H9 (cell line): Measurements from ENCODE around the gene KRT86. TPM values are rescaled to one million over a fixed set of nuclear protein-coding genes. Genes with fewer than 3 reads are reported as not detected.

Experiments used
- DNase-seq: peaks from one replicate; pipeline ENCODE4 v3.0.0-alpha.2; 2017
- H2AFZ ChIP-seq: one replicate; pipeline ENCODE4 v1.6.1; 2013; ENCODE audit warnings: mild to moderate bottlenecking, low read length, control low read depth, moderate library complexity
- H2AK5ac ChIP-seq: 2 replicates; pipeline ENCODE4 v1.6.1; 2013; ENCODE audit warnings: low read length, control low read depth, mixed read lengths; ENCODE audit not compliant: insufficient read length
- H2BK120ac ChIP-seq: one replicate; pipeline ENCODE4 v1.6.1; 2013; ENCODE audit warnings: low read depth, mild to moderate bottlenecking, low read length, control low read depth, inconsistent platforms; ENCODE audit not compliant: poor library complexity, severe bottlenecking
- H2BK12ac ChIP-seq: 2 replicates; pipeline ENCODE4 v1.6.1; 2013; ENCODE audit warnings: low read length, control low read depth, mixed read lengths, low read depth; ENCODE audit not compliant: insufficient read length
- H2BK15ac ChIP-seq: 2 replicates; pipeline ENCODE4 v1.6.1; 2013; ENCODE audit warnings: low read depth, low read length, control low read depth
- H2BK20ac ChIP-seq: one replicate; pipeline ENCODE4 v1.6.1; 2013; ENCODE audit warnings: low read depth, mild to moderate bottlenecking, low read length, control low read depth, inconsistent platforms; ENCODE audit not compliant: poor library complexity, severe bottlenecking
- H2BK5ac ChIP-seq: 2 replicates; pipeline ENCODE4 v1.6.1; 2013; ENCODE audit warnings: low read length, control low read depth, mixed read lengths; ENCODE audit not compliant: insufficient read length
- H3K14ac ChIP-seq: 2 replicates; pipeline ENCODE4 v1.6.1; 2013; ENCODE audit warnings: low read length, control low read depth; ENCODE audit not compliant: insufficient read depth
- H3K18ac ChIP-seq: 2 replicates; pipeline ENCODE4 v1.6.1; 2013; ENCODE audit warnings: low read depth, mild to moderate bottlenecking, mixed read lengths, low read length, control low read depth; ENCODE audit not compliant: insufficient read length
- H3K23ac ChIP-seq: 2 replicates; pipeline ENCODE4 v1.6.1; 2013; ENCODE audit warnings: low read length, control low read depth, mixed read lengths, low read depth; ENCODE audit not compliant: insufficient read length
- H3K23me2 ChIP-seq: 2 replicates; pipeline ENCODE4 v1.6.1; 2013; ENCODE audit warnings: low read depth, mild to moderate bottlenecking, mixed read lengths, low read length, control low read depth; ENCODE audit not compliant: insufficient read length, poor library complexity, severe bottlenecking
- H3K27ac ChIP-seq: 2 replicates; pipeline ENCODE4 v1.5.1; 2013; ENCODE audit warnings: low read length, control low read depth, mixed read lengths, low read depth; ENCODE audit not compliant: insufficient read length
- H3K27me3 ChIP-seq: 2 replicates; pipeline ENCODE4 v1.6.1; 2013; ENCODE audit warnings: low read length, control low read depth, inconsistent platforms; ENCODE audit not compliant: insufficient read depth
- H3K4ac ChIP-seq: 2 replicates; pipeline ENCODE4 v1.6.1; 2013; ENCODE audit warnings: low read depth, mild to moderate bottlenecking, control low read depth, inconsistent platforms, low read length, moderate library complexity
- H3K4me1 ChIP-seq: 2 replicates; pipeline ENCODE4 v1.6.1; 2013; ENCODE audit warnings: low read length, control low read depth, inconsistent platforms; ENCODE audit not compliant: insufficient read depth
- H3K4me2 ChIP-seq: 2 replicates; pipeline ENCODE4 v1.6.1; 2013; ENCODE audit warnings: low read length, control low read depth, mixed read lengths; ENCODE audit not compliant: insufficient read length, insufficient read depth
- H3K56ac ChIP-seq: 2 replicates; pipeline ENCODE4 v1.6.1; 2013; ENCODE audit warnings: low read depth, mild to moderate bottlenecking, mixed read lengths, low read length, control low read depth; ENCODE audit not compliant: insufficient read length
- H3K79me1 ChIP-seq: 2 replicates; pipeline ENCODE4 v1.6.1; 2013; ENCODE audit warnings: low read depth, mild to moderate bottlenecking, moderate library complexity, low read length, control low read depth, inconsistent platforms; ENCODE audit not compliant: insufficient read depth, poor library complexity, severe bottlenecking
- H3K79me2 ChIP-seq: 2 replicates; pipeline ENCODE4 v1.6.1; 2013; ENCODE audit warnings: low read length, control low read depth, inconsistent platforms; ENCODE audit not compliant: insufficient read depth
- H3K9ac ChIP-seq: 2 replicates; pipeline ENCODE4 v1.6.1; 2013; ENCODE audit warnings: low read length, control low read depth, mixed read lengths; ENCODE audit not compliant: insufficient read length; ENCODE audit errors: extremely low read depth
- H3K9me3 ChIP-seq: one replicate; pipeline ENCODE4 v1.6.1; 2013; ENCODE audit warnings: low read depth, low read length, inconsistent platforms; ENCODE audit not compliant: control insufficient read depth
- H3T11ph ChIP-seq: one replicate; pipeline ENCODE4 v1.6.1; 2013; ENCODE audit warnings: mild to moderate bottlenecking, low read length, control low read depth, inconsistent platforms
- H4K20me1 ChIP-seq: one replicate; pipeline ENCODE4 v1.6.1; 2013; ENCODE audit not compliant: control insufficient read depth, insufficient read length, insufficient read depth
- H4K5ac ChIP-seq: 2 replicates; pipeline ENCODE4 v1.6.1; 2013; ENCODE audit warnings: low read depth, mild to moderate bottlenecking, mixed read lengths, low read length, control low read depth; ENCODE audit not compliant: insufficient read length
- H4K8ac ChIP-seq: replicated peaks from 2 replicates; pipeline ENCODE4 v1.6.1; 2013; ENCODE audit warnings: low read length, control low read depth, mixed read lengths, low read depth; ENCODE audit not compliant: insufficient read length
- H4K91ac ChIP-seq: 2 replicates; pipeline ENCODE4 v1.6.1; 2013; ENCODE audit warnings: low read depth, mild to moderate bottlenecking, moderate library complexity, mixed read lengths, low read length, control low read depth; ENCODE audit not compliant: insufficient read length
- H3K27ac Mint-ChIP-seq, 3 experiments: 2 replicates in 2 of 3; 3 replicates in 1 of 3; pipeline ENCODE4 v1.8.0; 2020 to 2021; ENCODE audit warnings: mixed read lengths in 3 of 3, mild to moderate bottlenecking in 1 of 3, moderate library complexity in 1 of 3
- H3K27me3 Mint-ChIP-seq: 2 replicates; pipeline ENCODE4 v1.8.0; 2021; ENCODE audit warnings: low read depth, mild to moderate bottlenecking, moderate library complexity, mixed read lengths
- H3K36me3 Mint-ChIP-seq, 3 experiments: 2 replicates in 2 of 3; 3 replicates in 1 of 3; pipeline ENCODE4 v1.8.0; 2020 to 2021; ENCODE audit warnings: low read depth in 3 of 3, mixed read lengths in 3 of 3; ENCODE audit not compliant: insufficient read depth in 1 of 3
- H3K4me1 Mint-ChIP-seq, 2 experiments: 2 replicates each; pipeline ENCODE4 v1.8.0; 2020; ENCODE audit warnings: mixed read lengths in 2 of 2
- H3K4me3 Mint-ChIP-seq, 2 experiments: 2 replicates in 1 of 2; 3 replicates in 1 of 2; pipeline ENCODE4 v1.8.0; 2020 to 2021; ENCODE audit warnings: mild to moderate bottlenecking in 2 of 2, mixed read lengths in 2 of 2, moderate library complexity in 1 of 2
- H3K9me3 Mint-ChIP-seq, 2 experiments: 2 replicates in 1 of 2; 3 replicates in 1 of 2; pipeline ENCODE4 v1.8.0; 2020; ENCODE audit warnings: mild to moderate bottlenecking in 2 of 2, mixed read lengths in 2 of 2, moderate library complexity in 1 of 2
- CTCF ChIP-seq: fragments of 200-600 bp; sonication (generic); conservative IDR thresholded peaks from 3 replicates; pipeline ENCODE4 v1.8.0; 2021; ENCODE audit warnings: antibody characterized with exemption, mild to moderate bottlenecking
- WGBS: extraction: QIAGEN DNeasy Blood & Tissue Kit; methylation state at CpG from one replicate; pipeline ENCODE4 v1.1.7; 2013; ENCODE audit warnings: missing lambda C conversion rate, low lambda C conversion rate, mixed read lengths; ENCODE audit not compliant: insufficient read length; ENCODE audit errors: extremely low coverage; 5-methylcytosine and 5-hydroxymethylcytosine counted together
- total RNA-seq: library from RNA; stranded (reverse); gene quantifications from 2 replicates; pipeline ENCODE4 v1.2.1, GENCODE V29; 2021

The KRT86 gene
- total RNA-seq, 1 experiment from 2014 or later: not detected

DNA sequence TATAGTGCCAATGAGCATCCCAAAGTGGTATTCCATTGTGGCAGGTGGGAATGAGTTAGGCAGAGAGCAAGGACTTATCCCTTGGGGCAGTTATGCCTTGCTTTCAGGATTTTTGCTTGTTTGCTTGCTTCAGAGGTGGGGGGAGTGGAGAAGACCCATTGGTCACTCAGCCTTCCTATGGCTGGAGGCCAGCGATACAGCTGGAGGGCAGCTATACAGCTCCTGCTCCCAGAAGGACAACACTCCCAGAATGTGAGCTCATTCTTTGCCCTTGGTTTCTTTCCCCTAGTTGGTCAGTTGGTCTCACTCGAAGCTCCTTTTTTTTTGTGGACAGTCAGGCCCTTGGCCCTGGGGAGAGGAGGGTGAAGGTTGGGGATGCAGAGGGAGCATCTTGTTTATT lies 32.3 kb downstream of the KRT86 start:
- Histone ChIP-seq H3K23ac (no peak overlapping the region), H3K4me1 (no peaks in the 10 kb centered on the region; the same call in 1 of the 2 replicates), H3K9ac (no peak overlapping the region), H2BK20ac (no peak overlapping the region), H4K8ac (no peak overlapping the region), H4K5ac (no peak overlapping the region), H3K4me2 (no peak overlapping the region), H3T11ph (no peak overlapping the region), H3K27ac (no peak overlapping the region), H2BK5ac (no peak overlapping the region), H3K9me3 (no peaks in the 10 kb centered on the region), H3K14ac (no peak overlapping the region), H3K23me2 (peaks cover 9% of the 10 kb centered on the region), H2BK15ac (no peak overlapping the region), H3K56ac (no peak overlapping the region), H4K91ac (no peak overlapping the region), H3K4ac (no peak overlapping the region), H3K18ac (no peak overlapping the region), H2BK12ac (no peak overlapping the region), H3K79me2 (no peaks in the 10 kb centered on the region), H4K20me1 (no peaks in the 10 kb centered on the region), H3K27me3 (peaks cover 13% of the 10 kb centered on the region; the same call in 1 of the 2 replicates), H2BK120ac (no peak overlapping the region), H2AFZ (no peak overlapping the region), H2AK5ac (no peak overlapping the region), H3K79me1 (no peaks in the 10 kb centered on the region)
- no peak for TF ChIP-seq CTCF
- Mint-ChIP-seq H3K27me3 (peaks cover 63% of the 10 kb centered on the region), H3K4me1 (peaks cover 11 to 14% of the 10 kb centered on the region in 2 experiments), H3K9me3 (no peaks in the 10 kb centered on the region), H3K36me3 (no peaks in the 10 kb centered on the region), H3K27ac (no peak overlapping the region), H3K4me3 (0 out of 5 replicates have a peak overlapping the region, but pooled peaks of 1 of the 2 experiments have one; percentile 27)
- no CpG with 5 or more reads among the region's 2 CpGs for WGBS
- no peak for DNase-seq
